H1 (cell line): ENCODE data around the gene C1RL.

Experiments used
- ASH2L ChIP-seq: fragments of 200-600, 300-600 bp; sonication (generic); IDR thresholded peaks from one replicate; pipeline ENCODE4 v1.7.1; 2017; ENCODE audit warnings: low read length
- CEBPB ChIP-seq: IDR thresholded peaks from 2 replicates; pipeline ENCODE4 v1.6.1; 2012; ENCODE audit warnings: low read depth, low read length
- CREB1 ChIP-seq: IDR thresholded peaks from 2 replicates; pipeline ENCODE4 v1.6.1; 2012; ENCODE audit warnings: inconsistent platforms
- JUND ChIP-seq: IDR thresholded peaks from 2 replicates; pipeline ENCODE4 v1.6.1; 2011; ENCODE audit warnings: mild to moderate bottlenecking, improper control_type of control experiment, low read length
- KDM1A ChIP-seq: fragments of 200-600, 300-600 bp; sonication (generic); IDR thresholded peaks from 2 replicates; pipeline ENCODE4 v1.7.1; 2016; ENCODE audit warnings: mild to moderate bottlenecking, low read length, borderline replicate concordance
- POLR2A ChIP-seq, 2 experiments: IDR thresholded peaks; 1 replicate in 1 of 2; 2 replicates in 1 of 2; pipeline ENCODE4 v1.6.1; 2011; ENCODE audit warnings: low read depth in 2 of 2, low read length in 2 of 2, mild to moderate bottlenecking in 2 of 2; ENCODE audit errors: control extremely low read depth in 1 of 2
- POLR2AphosphoS5 ChIP-seq: IDR thresholded peaks from 2 replicates; pipeline ENCODE4 v1.6.1; 2011; ENCODE audit warnings: low read depth, low read length
- POU5F1 ChIP-seq: IDR thresholded peaks from 2 replicates; pipeline ENCODE4 v1.6.1; 2011; ENCODE audit warnings: low read depth, mild to moderate bottlenecking, low read length, moderate library complexity
- RAD21 ChIP-seq, 2 experiments: IDR thresholded peaks in 1 of 2; conservative IDR thresholded peaks in 1 of 2; 2 replicates each; pipeline ENCODE4 v1.6.1; 2011; ENCODE audit warnings: low read depth in 2 of 2, low read length in 2 of 2, improper control_type of control experiment in 1 of 2, inconsistent platforms in 1 of 2, mild to moderate bottlenecking in 1 of 2, moderate library complexity in 1 of 2
- RBBP5 ChIP-seq: IDR thresholded peaks from 2 replicates; pipeline ENCODE4 v1.7.1; 2012; ENCODE audit warnings: low read depth, mild to moderate bottlenecking, inconsistent platforms, low read length, moderate library complexity, borderline replicate concordance
- SIN3A ChIP-seq, 2 experiments: IDR thresholded peaks in 1 of 2; conservative IDR thresholded peaks in 1 of 2; 2 replicates each; pipeline ENCODE4 v1.6.1; 2011 to 2012; ENCODE audit warnings: low read length in 2 of 2, improper control_type of control experiment in 1 of 2, low read depth in 1 of 2, mild to moderate bottlenecking in 1 of 2
- TF ChIP-seq, protein P1 (sequence below), 3 experiments: IDR thresholded peaks; 1 replicate in 2 of 3; 2 replicates in 1 of 3; pipeline versions ENCODE4 v1.5.1 to v1.6.1; 2011; ENCODE audit warnings: low read length in 3 of 3, mild to moderate bottlenecking in 3 of 3, inconsistent platforms in 2 of 3, low read depth in 1 of 3, moderate library complexity in 1 of 3; ENCODE audit not compliant: insufficient read depth in 1 of 3; ENCODE audit errors: control extremely low read depth in 1 of 3
- TF ChIP-seq, protein P2 (sequence below): IDR thresholded peaks from 2 replicates; pipeline ENCODE4 v1.6.1; 2012; ENCODE audit warnings: inconsistent platforms

- TF ChIP-seq, protein P1, sequence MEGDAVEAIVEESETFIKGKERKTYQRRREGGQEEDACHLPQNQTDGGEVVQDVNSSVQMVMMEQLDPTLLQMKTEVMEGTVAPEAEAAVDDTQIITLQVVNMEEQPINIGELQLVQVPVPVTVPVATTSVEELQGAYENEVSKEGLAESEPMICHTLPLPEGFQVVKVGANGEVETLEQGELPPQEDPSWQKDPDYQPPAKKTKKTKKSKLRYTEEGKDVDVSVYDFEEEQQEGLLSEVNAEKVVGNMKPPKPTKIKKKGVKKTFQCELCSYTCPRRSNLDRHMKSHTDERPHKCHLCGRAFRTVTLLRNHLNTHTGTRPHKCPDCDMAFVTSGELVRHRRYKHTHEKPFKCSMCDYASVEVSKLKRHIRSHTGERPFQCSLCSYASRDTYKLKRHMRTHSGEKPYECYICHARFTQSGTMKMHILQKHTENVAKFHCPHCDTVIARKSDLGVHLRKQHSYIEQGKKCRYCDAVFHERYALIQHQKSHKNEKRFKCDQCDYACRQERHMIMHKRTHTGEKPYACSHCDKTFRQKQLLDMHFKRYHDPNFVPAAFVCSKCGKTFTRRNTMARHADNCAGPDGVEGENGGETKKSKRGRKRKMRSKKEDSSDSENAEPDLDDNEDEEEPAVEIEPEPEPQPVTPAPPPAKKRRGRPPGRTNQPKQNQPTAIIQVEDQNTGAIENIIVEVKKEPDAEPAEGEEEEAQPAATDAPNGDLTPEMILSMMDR (IDR thresholded peaks at IDR 0.05; ENCODE audit: control extremely low read depth in 1 of 3, insufficient read depth in 1 of 3, low read depth in 1 of 3, low read length in 3 of 3), result no peak
- no peak for TF ChIP-seq SIN3A (conservative IDR thresholded peaks at IDR 0.05 in 1 of 2, IDR thresholded peaks at IDR 0.05 in 1 of 2; ENCODE audit: low read depth in 1 of 2, low read length in 2 of 2)
- TF ChIP-seq RBBP5, result no peak
- TF ChIP-seq, protein P2, sequence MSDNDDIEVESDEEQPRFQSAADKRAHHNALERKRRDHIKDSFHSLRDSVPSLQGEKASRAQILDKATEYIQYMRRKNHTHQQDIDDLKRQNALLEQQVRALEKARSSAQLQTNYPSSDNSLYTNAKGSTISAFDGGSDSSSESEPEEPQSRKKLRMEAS, result peak; percentile 52; the same call in 1 of the 2 replicates
- no peak for TF ChIP-seq KDM1A
- TF ChIP-seq CREB1, result peak; percentile 44; the same call in 1 of the 2 replicates
- TF ChIP-seq CEBPB, result no peak
- no peak for TF ChIP-seq JUND
- TF ChIP-seq POLR2AphosphoS5, result peak; percentile 55; the same call in 1 of the 2 replicates
- TF ChIP-seq POLR2A (IDR thresholded peaks at IDR 0.05; ENCODE audit: control extremely low read depth in 1 of 2, low read depth in 2 of 2, low read length in 2 of 2), result no peak
- TF ChIP-seq RAD21 (IDR thresholded peaks at IDR 0.05 in 1 of 2, conservative IDR thresholded peaks at IDR 0.05 in 1 of 2; ENCODE audit: low read depth in 2 of 2, low read length in 2 of 2), result no peak
- TF ChIP-seq ASH2L, result peak; percentile 66
- TF ChIP-seq POU5F1, result peak; percentile 97
These were observed 18.6 kb downstream of the C1RL start for GRCh38 chr12:7090222-7090998.
